Measurements from ENCODE around the gene IL1R2. TPM values are rescaled to one million over a fixed set of nuclear protein-coding genes. Genes with fewer than 3 reads are reported as not detected.

The IL1R2 gene
- polyA plus RNA-seq (2013, experiment 1 of 2) = not detected
- polyA plus RNA-seq (2013, experiment 2 of 2) = not detected

GRCh38 chr2:101991721-101992145 is at the start of gene IL1R2:
Gene IL1R2 (plus strand): TSS chr2:101991960. CDS start chr2:102008576, 16,616 bp downstream.
- H3K79me1 ChIP-seq (ENCODE audit: low read depth, low read length) = no peaks in the 10 kb centered on the region
- no peak within 1 kb of the TSS for H3K4me2 ChIP-seq (ENCODE audit: insufficient read depth, low read length, poor library complexity, severe bottlenecking)
- H2BK5ac ChIP-seq (ENCODE audit: low read length) = no peak within 1 kb of the TSS
- no peak within 1 kb of the TSS for H2AK5ac ChIP-seq (ENCODE audit: low read depth, low read length)
- no peak within 1 kb of the TSS for H3K9ac ChIP-seq (ENCODE audit: low read depth, low read length, poor library complexity)
- H4K91ac ChIP-seq (ENCODE audit: low read depth, low read length, poor library complexity) = no peak within 1 kb of the TSS
- H3K18ac ChIP-seq (ENCODE audit: low read length) = peak within 1 kb of the TSS; percentile 31
- peak within 1 kb of the TSS; percentile 76 for H3K14ac ChIP-seq (ENCODE audit: low read length)
- H3K9me3 ChIP-seq (replicated peaks in 1 of 2; ENCODE audit: control insufficient read depth in 2 of 2, insufficient read depth in 1 of 2, low read depth in 1 of 2, low read length in 2 of 2) = no peaks in the 10 kb centered on the region
- H2BK15ac ChIP-seq (ENCODE audit: low read length) = no peak within 1 kb of the TSS
- H3K4ac ChIP-seq (ENCODE audit: low read length) = no peak within 1 kb of the TSS
- no peak within 1 kb of the TSS for H2BK12ac ChIP-seq (ENCODE audit: low read length)
- no peak within 1 kb of the TSS for H4K8ac ChIP-seq (ENCODE audit: low read depth, low read length)
- no peak within 1 kb of the TSS for H3K4me3 ChIP-seq (ENCODE audit: low read length in 2 of 2)
- no CpG with 5 or more reads among the region's 8 CpGs for WGBS, 2 donors (ENCODE audit: extremely low coverage in 2 of 2, insufficient read length in 2 of 2, insufficient replicate concordance in 1 of 2)
- H3K36me3 ChIP-seq (replicated peaks in 1 of 2; ENCODE audit: control insufficient read depth in 2 of 2, insufficient read depth in 2 of 2, low read length in 2 of 2) = no peaks in the 10 kb centered on the region
- H3K23ac ChIP-seq (ENCODE audit: low read depth, low read length, poor library complexity) = no peak within 1 kb of the TSS
- no peak for DNase-seq (ENCODE audit: low spot score)
- no peak within 1 kb of the TSS for H3K27ac ChIP-seq (replicated peaks; ENCODE audit: low read length)
- H3K27me3 ChIP-seq (ENCODE audit: control insufficient read depth in 3 of 3, insufficient read depth in 3 of 3, low read depth in 1 of 3, low read length in 3 of 3) = peaks cover 0 to 5% (median 0%) of the 10 kb centered on the region in 3 experiments
- H3K4me1 ChIP-seq (ENCODE audit: control insufficient read depth in 2 of 2, insufficient read depth in 1 of 2, low read depth in 1 of 2, low read length in 2 of 2) = peaks cover 0 to 1% of the 10 kb centered on the region in 2 donors
- H2BK120ac ChIP-seq (ENCODE audit: low read depth, low read length) = no peak within 1 kb of the TSS
- no peak within 1 kb of the TSS for H2AFZ ChIP-seq (ENCODE audit: low read length)

- no peaks in the 10 kb centered on the region for H3K4me1 ChIP-seq (ENCODE audit: control insufficient read depth in 2 of 2, insufficient read depth in 1 of 2, low read depth in 1 of 2, low read length in 2 of 2)
- WGBS, 2 donors (ENCODE audit: extremely low coverage in 2 of 2, insufficient read length in 2 of 2, insufficient replicate concordance in 1 of 2) = no CpG with 5 or more reads among the region's 3 CpGs
- H2BK5ac ChIP-seq (ENCODE audit: low read length) = no peak overlapping the region
- H3K27me3 ChIP-seq (ENCODE audit: control insufficient read depth in 3 of 3, insufficient read depth in 3 of 3, low read depth in 1 of 3, low read length in 3 of 3) = no peaks in the 10 kb centered on the region
- no peak overlapping the region for H3K4ac ChIP-seq (ENCODE audit: low read length)
- H2BK15ac ChIP-seq (ENCODE audit: low read length) = no peak overlapping the region
- H3K4me2 ChIP-seq (ENCODE audit: insufficient read depth, low read length, poor library complexity, severe bottlenecking) = no peak overlapping the region
- H3K4me3 ChIP-seq (ENCODE audit: low read length in 2 of 2) = no peak overlapping the region
- H3K23ac ChIP-seq (ENCODE audit: low read depth, low read length, poor library complexity) = no peak overlapping the region
- H2AK5ac ChIP-seq (ENCODE audit: low read depth, low read length) = no peak overlapping the region
- no peak overlapping the region for H2BK12ac ChIP-seq (ENCODE audit: low read length)
- H3K18ac ChIP-seq (ENCODE audit: low read length) = no peak overlapping the region
- no peak for DNase-seq (ENCODE audit: low spot score)
- no peaks in the 10 kb centered on the region for H3K9me3 ChIP-seq (replicated peaks in 1 of 2; ENCODE audit: control insufficient read depth in 2 of 2, insufficient read depth in 1 of 2, low read depth in 1 of 2, low read length in 2 of 2)
- no peak overlapping the region for H3K14ac ChIP-seq (ENCODE audit: low read length)
- no peak overlapping the region for H4K8ac ChIP-seq (ENCODE audit: low read depth, low read length)
- no peaks in the 10 kb centered on the region for H3K79me1 ChIP-seq (ENCODE audit: low read depth, low read length)
- H3K36me3 ChIP-seq (replicated peaks in 1 of 2; ENCODE audit: control insufficient read depth in 2 of 2, insufficient read depth in 2 of 2, low read length in 2 of 2) = no peaks in the 10 kb centered on the region
- H4K91ac ChIP-seq (ENCODE audit: low read depth, low read length, poor library complexity) = no peak overlapping the region
- no peak overlapping the region for H3K27ac ChIP-seq (replicated peaks; ENCODE audit: low read length)
- no peak overlapping the region for H2BK120ac ChIP-seq (ENCODE audit: low read depth, low read length)
- H2AFZ ChIP-seq (ENCODE audit: low read length) = no peak overlapping the region
- H3K9ac ChIP-seq (ENCODE audit: low read depth, low read length, poor library complexity) = no peak overlapping the region
Measured at GRCh38 chr2:101942851-101943250, 48.9 kb upstream of the IL1R2 start.

GRCh38 chr2:101946372-101947039 is 45.3 kb upstream of the IL1R2 start:
- no peak overlapping the region for H3K4ac ChIP-seq (ENCODE audit: low read length)
- no peak overlapping the region for H2BK15ac ChIP-seq (ENCODE audit: low read length)
- no peak overlapping the region for H3K23ac ChIP-seq (ENCODE audit: low read depth, low read length, poor library complexity)
- H2BK12ac ChIP-seq (ENCODE audit: low read length) = no peak overlapping the region
- H3K18ac ChIP-seq (ENCODE audit: low read length) = no peak overlapping the region
- no peak overlapping the region for H2AFZ ChIP-seq (ENCODE audit: low read length)
- H3K27me3 ChIP-seq (ENCODE audit: control insufficient read depth in 3 of 3, insufficient read depth in 3 of 3, low read depth in 1 of 3, low read length in 3 of 3) = no peaks in the 10 kb centered on the region
- no peak overlapping the region for H3K4me3 ChIP-seq (ENCODE audit: low read length in 2 of 2)
- H3K14ac ChIP-seq (ENCODE audit: low read length) = no peak overlapping the region
- no peak overlapping the region for H2BK120ac ChIP-seq (ENCODE audit: low read depth, low read length)
- no peak for DNase-seq (ENCODE audit: low spot score)
- no peaks in the 10 kb centered on the region for H3K4me1 ChIP-seq (ENCODE audit: control insufficient read depth in 2 of 2, insufficient read depth in 1 of 2, low read depth in 1 of 2, low read length in 2 of 2)
- no peaks in the 10 kb centered on the region for H3K36me3 ChIP-seq (replicated peaks in 1 of 2; ENCODE audit: control insufficient read depth in 2 of 2, insufficient read depth in 2 of 2, low read length in 2 of 2)
- H3K79me1 ChIP-seq (ENCODE audit: low read depth, low read length) = no peaks in the 10 kb centered on the region
- peaks cover 0 to 2% of the 10 kb centered on the region in 2 donors for H3K9me3 ChIP-seq (replicated peaks in 1 of 2; ENCODE audit: control insufficient read depth in 2 of 2, insufficient read depth in 1 of 2, low read depth in 1 of 2, low read length in 2 of 2)
- H4K8ac ChIP-seq (ENCODE audit: low read depth, low read length) = no peak overlapping the region
- no peak overlapping the region for H2BK5ac ChIP-seq (ENCODE audit: low read length)
- H4K91ac ChIP-seq (ENCODE audit: low read depth, low read length, poor library complexity) = no peak overlapping the region
- H3K4me2 ChIP-seq (ENCODE audit: insufficient read depth, low read length, poor library complexity, severe bottlenecking) = no peak overlapping the region
- H2AK5ac ChIP-seq (ENCODE audit: low read depth, low read length) = no peak overlapping the region
- WGBS, 2 donors (ENCODE audit: extremely low coverage in 2 of 2, insufficient read length in 2 of 2, insufficient replicate concordance in 1 of 2) = no CpG with 5 or more reads among the region's 3 CpGs
- H3K9ac ChIP-seq (ENCODE audit: low read depth, low read length, poor library complexity) = no peak overlapping the region
- no peak overlapping the region for H3K27ac ChIP-seq (replicated peaks; ENCODE audit: low read length)

GRCh38 chr2:101947374-101947773 is 44.4 kb upstream of the IL1R2 start:
- H3K36me3 ChIP-seq (replicated peaks in 1 of 2; ENCODE audit: control insufficient read depth in 2 of 2, insufficient read depth in 2 of 2, low read length in 2 of 2) = no peaks in the 10 kb centered on the region
- H3K4me1 ChIP-seq (ENCODE audit: control insufficient read depth in 2 of 2, insufficient read depth in 1 of 2, low read depth in 1 of 2, low read length in 2 of 2) = no peaks in the 10 kb centered on the region
- no peak overlapping the region for H2BK5ac ChIP-seq (ENCODE audit: low read length)
- no peak overlapping the region for H3K18ac ChIP-seq (ENCODE audit: low read length)
- H4K8ac ChIP-seq (ENCODE audit: low read depth, low read length) = no peak overlapping the region
- H3K4me3 ChIP-seq (ENCODE audit: low read length in 2 of 2) = no peak overlapping the region
- no peak overlapping the region for H4K91ac ChIP-seq (ENCODE audit: low read depth, low read length, poor library complexity)
- H3K27ac ChIP-seq (replicated peaks; ENCODE audit: low read length) = no peak overlapping the region
- H3K4me2 ChIP-seq (ENCODE audit: insufficient read depth, low read length, poor library complexity, severe bottlenecking) = no peak overlapping the region
- peaks cover 0 to 2% of the 10 kb centered on the region in 2 donors for H3K9me3 ChIP-seq (replicated peaks in 1 of 2; ENCODE audit: control insufficient read depth in 2 of 2, insufficient read depth in 1 of 2, low read depth in 1 of 2, low read length in 2 of 2)
- no peaks in the 10 kb centered on the region for H3K27me3 ChIP-seq (ENCODE audit: control insufficient read depth in 3 of 3, insufficient read depth in 3 of 3, low read depth in 1 of 3, low read length in 3 of 3)
- no peak overlapping the region for H3K14ac ChIP-seq (ENCODE audit: low read length)
- H3K4ac ChIP-seq (ENCODE audit: low read length) = no peak overlapping the region
- no peak overlapping the region for H2BK12ac ChIP-seq (ENCODE audit: low read length)
- no peak overlapping the region for H2AK5ac ChIP-seq (ENCODE audit: low read depth, low read length)
- H2BK120ac ChIP-seq (ENCODE audit: low read depth, low read length) = no peak overlapping the region
- no CpG with 5 or more reads among the region's 3 CpGs for WGBS, 2 donors (ENCODE audit: extremely low coverage in 2 of 2, insufficient read length in 2 of 2, insufficient replicate concordance in 1 of 2)
- no peak overlapping the region for H2BK15ac ChIP-seq (ENCODE audit: low read length)
- no peaks in the 10 kb centered on the region for H3K79me1 ChIP-seq (ENCODE audit: low read depth, low read length)
- H2AFZ ChIP-seq (ENCODE audit: low read length) = no peak overlapping the region
- no peak overlapping the region for H3K9ac ChIP-seq (ENCODE audit: low read depth, low read length, poor library complexity)
- no peak overlapping the region for H3K23ac ChIP-seq (ENCODE audit: low read depth, low read length, poor library complexity)
- no peak for DNase-seq (ENCODE audit: low spot score)
